ENCODE measurements around the gene PPP6R2.

The PPP6R2 gene

GRCh38 chr22:50443801-50444625 is 100.9 kb downstream of the PPP6R2 start:
- no peak for DNase-seq (ENCODE audit: low read depth in 1 of 2, low spot score in 1 of 2)

GRCh38 chr22:50444663-50445062 is 101.5 kb downstream of the PPP6R2 start:
- DNase-seq (ENCODE audit: low read depth in 1 of 2, low spot score in 1 of 2): no peak

GRCh38 chr22:50445071-50445879 is 102.1 kb downstream of the PPP6R2 start:
- no peak for DNase-seq (ENCODE audit: low read depth in 1 of 2, low spot score in 1 of 2)

GRCh38 chr22:50445880-50446707 is 103.0 kb downstream of the PPP6R2 start:
- DNase-seq (ENCODE audit: low read depth in 1 of 2, low spot score in 1 of 2): no peak

GRCh38 chr22:50446708-50447575 is 103.8 kb downstream of the PPP6R2 start:
- no peak for DNase-seq (ENCODE audit: low read depth in 1 of 2, low spot score in 1 of 2)

GRCh38 chr22:50447576-50448551 is 104.7 kb downstream of the PPP6R2 start:
- no peak for DNase-seq (ENCODE audit: low read depth in 1 of 2, low spot score in 1 of 2)

GRCh38 chr22:50452649-50453048 is 109.5 kb downstream of the PPP6R2 start:
- no peak for DNase-seq (ENCODE audit: low read depth in 1 of 2, low spot score in 1 of 2)

GRCh38 chr22:50454556-50455075 is 111.5 kb downstream of the PPP6R2 start:
- DNase-seq (ENCODE audit: low read depth in 1 of 2, low spot score in 1 of 2): no peak

- no peak for DNase-seq (ENCODE audit: low read depth in 1 of 2, low spot score in 1 of 2)
Measured at GRCh38 chr22:50455201-50455600, 112.1 kb downstream of the PPP6R2 start.

GRCh38 chr22:50456026-50456425 is 112.9 kb downstream of the PPP6R2 start:
- DNase-seq (ENCODE audit: low read depth in 1 of 2, low spot score in 1 of 2): no peak

GRCh38 chr22:50456466-50457234 is 113.5 kb downstream of the PPP6R2 start:
- no peak for DNase-seq (ENCODE audit: low read depth in 1 of 2, low spot score in 1 of 2)

- no peak for DNase-seq (ENCODE audit: low read depth in 1 of 2, low spot score in 1 of 2)
Measured at GRCh38 chr22:50459016-50459415, 115.9 kb downstream of the PPP6R2 start.

GRCh38 chr22:50459496-50460140 is 116.5 kb downstream of the PPP6R2 start:
- DNase-seq (ENCODE audit: low read depth in 1 of 2, low spot score in 1 of 2): no peak

GRCh38 chr22:50460938-50461337 is 117.8 kb downstream of the PPP6R2 start:
- no peak for DNase-seq (ENCODE audit: low read depth in 1 of 2, low spot score in 1 of 2)

- DNase-seq (ENCODE audit: low read depth in 1 of 2, low spot score in 1 of 2): no peak
Measured at GRCh38 chr22:50461536-50461935, 118.4 kb downstream of the PPP6R2 start.

- no peak for DNase-seq (ENCODE audit: low read depth in 1 of 2, low spot score in 1 of 2)
Measured at GRCh38 chr22:50461979-50462540, 118.9 kb downstream of the PPP6R2 start.

- no peak for DNase-seq (ENCODE audit: low read depth in 1 of 2, low spot score in 1 of 2)
Measured at GRCh38 chr22:50463188-50463900, 120.2 kb downstream of the PPP6R2 start.
